SK-N-SH (cell line): ENCODE results near the gene ACP6. TPM values are rescaled to one million over a fixed set of nuclear protein-coding genes. Genes with fewer than 3 reads are reported as not detected.
A peak's percentile ranks its signal among the peaks of the same experiment; 100 is the strongest.

ENCODE experiments used
- CTCF ChIA-PET: fragments of 300-600, 350-600 bp; formaldehyde crosslinking; extraction: SDS; loops from one replicate; lab custom pipeline; 2021; lab: Yijun Ruan, JAX
- POLR2A ChIA-PET: fragments of 350-600 bp; sonication (Branson Sonifier 250); formaldehyde crosslinking; extraction: SDS; loops from one replicate; lab custom pipeline; 2020; ENCODE audit warnings: antibody characterized with exemption, inconsistent platforms; lab: Yijun Ruan, JAX
- DNase-seq: peaks from one replicate; pipeline ENCODE4 v3.0.0; 2012
- H2AFZ ChIP-seq: fragments of 200-600 bp; sonication (generic); 2 replicates; pipeline ENCODE4 v1.8.1; 2016; ENCODE audit warnings: antibody characterized with exemption, mild to moderate bottlenecking, low read depth
- H3F3A ChIP-seq: fragments of 200-600 bp; sonication (generic); replicated peaks from 2 replicates; pipeline ENCODE3; 2016; ENCODE audit warnings: antibody characterized with exemption, mild to moderate bottlenecking; ENCODE audit not compliant: insufficient read depth
- H3K27ac ChIP-seq, 2 experiments: fragments of 200-500 bp in 1 of 2; fragments of 200-600 bp in 1 of 2; sonication (Bioruptor generic) in 1 of 2; sonication (generic), shearing (Covaris generic) in 1 of 2; 2 replicates each; pipeline versions ENCODE4 v1.5.1 to v1.6.1; 2014 to 2016; ENCODE audit warnings: low read depth in 2 of 2, inconsistent platforms in 1 of 2, low read length in 1 of 2, mild to moderate bottlenecking in 1 of 2, mixed read lengths in 1 of 2
- H3K27me3 ChIP-seq: fragments of 200-600 bp; sonication (generic), shearing (Covaris generic); 2 replicates; pipeline ENCODE4 v1.6.1; 2016; ENCODE audit warnings: mixed run types; ENCODE audit not compliant: insufficient read depth
- H3K36me3 ChIP-seq, 2 experiments: fragments of 200-500 bp in 1 of 2; fragments of 200-600 bp in 1 of 2; sonication (Bioruptor generic) in 1 of 2; sonication (generic) in 1 of 2; replicated peaks in 1 of 2; 2 replicates each; pipeline versions ENCODE3 to v1.5.1; 2014 to 2016; ENCODE audit warnings: low read length in 1 of 2, mild to moderate bottlenecking in 1 of 2; ENCODE audit not compliant: insufficient read depth in 2 of 2, control insufficient read depth in 1 of 2
- H3K4me1 ChIP-seq, 2 experiments: fragments of 200-500 bp in 1 of 2; fragments of 200-600 bp in 1 of 2; sonication (Bioruptor generic) in 1 of 2; sonication (generic), shearing (Covaris generic) in 1 of 2; 2 replicates each; pipeline versions ENCODE4 v1.5.1 to v1.6.1; 2014 to 2016; ENCODE audit warnings: low read depth in 1 of 2, low read length in 1 of 2, mixed run types in 1 of 2; ENCODE audit not compliant: insufficient read depth in 2 of 2, control insufficient read depth in 1 of 2
- H3K4me2 ChIP-seq: fragments of 200-600 bp; sonication (generic), shearing (Covaris generic); 2 replicates; pipeline ENCODE4 v1.6.1; 2017; ENCODE audit warnings: mixed run types
- H3K4me3 ChIP-seq, 2 experiments: fragments of 200-500 bp in 1 of 2; fragments of 200-600 bp in 1 of 2; sonication (Bioruptor generic) in 1 of 2; sonication (generic), shearing (Covaris generic) in 1 of 2; 2 replicates each; pipeline versions ENCODE4 v1.5.1 to v1.8.1; 2014 to 2016; ENCODE audit warnings: low read depth in 2 of 2, inconsistent platforms in 1 of 2, low read length in 1 of 2, mild to moderate bottlenecking in 1 of 2, mixed read lengths in 1 of 2, moderate library complexity in 1 of 2
- H3K79me2 ChIP-seq: fragments of 200-600 bp; sonication (generic); 2 replicates; pipeline ENCODE4 v1.8.1; 2017; ENCODE audit warnings: mild to moderate bottlenecking; ENCODE audit not compliant: insufficient read depth
- H3K9ac ChIP-seq: fragments of 200-600 bp; sonication (generic); 2 replicates; pipeline ENCODE4 v1.6.1; 2017; ENCODE audit warnings: mixed run types
- H3K9me2 ChIP-seq: fragments of 200-600 bp; sonication (generic); 2 replicates; pipeline ENCODE4 v1.6.1; 2017; ENCODE audit warnings: mixed run types
- H3K9me3 ChIP-seq: fragments of 200-600 bp; sonication (generic); 2 replicates; pipeline ENCODE4 v1.6.1; 2017; ENCODE audit warnings: mixed run types, mild to moderate bottlenecking, moderate library complexity
- H4K20me1 ChIP-seq: fragments of 200-600 bp; sonication (generic); 2 replicates; pipeline ENCODE4 v1.6.1; 2017; ENCODE audit warnings: mild to moderate bottlenecking, mixed run types; ENCODE audit not compliant: insufficient read depth
- CHD2 ChIP-seq: fragments of 150-350 bp; IDR thresholded peaks from 2 replicates; pipeline ENCODE4 v1.6.1; 2018; ENCODE audit warnings: low read length; ENCODE audit not compliant: partially characterized antibody
- ELF1 ChIP-seq: IDR thresholded peaks from 2 replicates; pipeline ENCODE4 v1.4.0; 2012
- EP300 ChIP-seq, 2 experiments: IDR thresholded peaks; 2 replicates each; pipeline versions ENCODE4 v1.4.0 to v1.6.1; 2012; ENCODE audit warnings: borderline replicate concordance in 1 of 2, low read depth in 1 of 2, low read length in 1 of 2
- FOSL2 ChIP-seq: IDR thresholded peaks from 2 replicates; pipeline ENCODE4 v1.4.0; 2012; ENCODE audit warnings: low read depth, mild to moderate bottlenecking, moderate library complexity, borderline replicate concordance
- FOXM1 ChIP-seq: IDR thresholded peaks from 2 replicates; pipeline ENCODE4 v1.4.0; 2012; ENCODE audit warnings: low read depth, mild to moderate bottlenecking
- GABPA ChIP-seq: IDR thresholded peaks from 2 replicates; pipeline ENCODE4 v1.4.0; 2012; ENCODE audit warnings: low read depth, mild to moderate bottlenecking
- JUND ChIP-seq: IDR thresholded peaks from 2 replicates; pipeline ENCODE4 v1.4.0; 2012
- MEF2A ChIP-seq: IDR thresholded peaks from 2 replicates; pipeline ENCODE4 v1.4.0; 2012; ENCODE audit warnings: low read depth, borderline replicate concordance
- POLR2AphosphoS5 ChIP-seq: IDR thresholded peaks from 2 replicates; pipeline ENCODE4 v1.6.1; 2012; ENCODE audit warnings: low read depth, low read length
- RCOR1 ChIP-seq: fragments of 150-350 bp; IDR thresholded peaks from 2 replicates; pipeline ENCODE4 v1.6.1; 2017; ENCODE audit warnings: antibody characterized with exemption, low read length
- RFX5 ChIP-seq: IDR thresholded peaks from 2 replicates; pipeline ENCODE4 v1.6.1; 2012; ENCODE audit warnings: mild to moderate bottlenecking, improper control_type of control experiment, low read length
- RXRA ChIP-seq: IDR thresholded peaks from 2 replicates; pipeline ENCODE4 v1.4.0; 2012; ENCODE audit warnings: low read depth, mild to moderate bottlenecking, borderline replicate concordance
- SIN3A ChIP-seq: IDR thresholded peaks from 2 replicates; pipeline ENCODE4 v1.6.1; 2012; ENCODE audit warnings: low read depth, mild to moderate bottlenecking, low read length, moderate library complexity, borderline replicate concordance
- SMC3 ChIP-seq: IDR thresholded peaks from 2 replicates; pipeline ENCODE4 v1.6.1; 2012; ENCODE audit warnings: low read depth, low read length, improper control_type of control experiment
- TAF1 ChIP-seq: IDR thresholded peaks from 2 replicates; pipeline ENCODE4 v1.6.1; 2012; ENCODE audit warnings: low read depth, mild to moderate bottlenecking, low read length, moderate library complexity, borderline replicate concordance
- TCF12 ChIP-seq: IDR thresholded peaks from 2 replicates; pipeline ENCODE4 v1.4.0; 2012
- YY1 ChIP-seq: IDR thresholded peaks from 2 replicates; pipeline ENCODE4 v1.4.0; 2012; ENCODE audit warnings: low read depth, mild to moderate bottlenecking
- WGBS: methylation state at CpG from one replicate; pipeline ENCODE4 v1.1.6; 2017; ENCODE audit warnings: low lambda C conversion rate; 5-methylcytosine and 5-hydroxymethylcytosine counted together
- polyA plus RNA-seq, 3 experiments: library from polyadenylated mRNA; depleted of rRNA; stranded (reverse); fragments of >200 nt; gene quantifications; 2 replicates each; pipeline ENCODE4 v1.2.3, GENCODE V29; 2012
- TF ChIP-seq, protein P1 (sequence below): IDR thresholded peaks from 2 replicates; pipeline ENCODE4 v1.6.1; 2012; ENCODE audit warnings: mild to moderate bottlenecking, low read depth, low read length, moderate library complexity
- TF ChIP-seq, protein P2 (sequence below): IDR thresholded peaks from 2 replicates; pipeline ENCODE4 v1.4.0; 2012; ENCODE audit warnings: low read depth, borderline replicate concordance
- TF ChIP-seq, protein P3 (sequence below): fragments of 200-600 bp; sonication (generic); IDR thresholded peaks from 2 replicates; pipeline ENCODE4 v1.6.1; 2017; ENCODE audit warnings: antibody characterized with exemption, mild to moderate bottlenecking, moderate library complexity

The ACP6 gene
- polyA plus RNA-seq, 1 of the 3 experiments (the other 2 are of a cell fraction): 10.9 TPM

DNA sequence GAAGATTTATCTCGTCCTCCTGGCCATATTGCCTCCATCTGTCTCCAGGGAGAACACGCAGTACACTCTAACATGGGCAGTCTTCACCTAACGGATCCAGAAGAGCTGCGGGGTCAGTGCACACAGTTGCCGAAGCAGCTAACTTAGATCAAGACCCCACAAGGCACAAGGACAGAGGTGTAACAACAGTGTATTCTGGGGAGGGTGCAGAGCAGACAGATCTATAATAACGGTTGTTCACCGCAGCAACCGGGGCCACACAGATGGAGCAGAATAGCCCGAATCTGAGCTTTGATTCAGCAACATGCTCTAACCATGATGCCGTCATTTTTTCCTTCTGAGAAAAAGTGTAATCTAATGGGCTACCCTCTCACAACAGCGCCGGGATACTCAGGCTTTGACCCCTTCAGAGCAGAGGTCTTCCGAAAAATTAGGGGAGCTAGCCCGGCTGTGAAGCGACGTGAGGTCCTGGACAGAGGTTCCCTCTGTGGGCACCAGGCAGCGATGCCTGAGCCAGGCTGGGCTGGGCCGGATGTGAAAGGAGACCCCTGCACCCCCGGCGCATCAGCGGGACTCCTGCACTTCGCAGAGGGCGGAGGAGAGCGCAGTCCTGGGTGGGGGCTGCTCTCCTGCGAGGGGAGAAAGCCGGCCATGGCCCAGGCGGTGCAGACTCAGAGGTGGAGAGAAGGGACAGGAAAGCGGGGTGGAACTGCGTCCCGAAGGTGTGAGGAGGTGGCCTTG lies 71.5 kb downstream of the ACP6 start:
- Histone ChIP-seq H3K4me2 (peak overlapping the region; percentile 96), H4K20me1 (no peaks in the 10 kb centered on the region), H3K4me3 (peak overlapping the region; percentile 77), H3K9ac (peak overlapping the region; percentile 65), H3K36me3 (no peaks in the 10 kb centered on the region), H3K9me2 (no peaks in the 10 kb centered on the region), H3K4me1 (peaks cover 0 to 15% of the 10 kb centered on the region in 2 experiments; a peak in 2 of 4 replicates), H3K27me3 (no peaks in the 10 kb centered on the region), H3K79me2 (peaks cover 31% of the 10 kb centered on the region), H3F3A (no peaks in the 10 kb centered on the region), H3K27ac (peak overlapping the region; percentile 62 to 95; a peak in 3 of 4 replicates), H3K9me3 (no peaks in the 10 kb centered on the region), H2AFZ (peak overlapping the region; percentile 84)
- ChIA-PET POLR2A (interaction anchor here (0.6 to 4.1 kb wide), 4 partner anchors 9 to 67 kb away, joined by 3 to 38 read pairs (median 5); partner anchors contain the start of gene BCL9), CTCF (interaction anchor here (0.9 to 2.8 kb wide), 5 partner anchors 10 to 103 kb away, joined by 3 to 8 read pairs (median 4); partner anchors contain the start of gene BCL9)
- DNase-seq: peak; percentile 67
- WGBS: 4% methylated on average over 28 of the region's 30 CpGs
- TF ChIP-seq FOSL2 (no peak), FOXM1 (no peak), TAF1 (no peak), JUND (no peak), GABPA (no peak), SIN3A (no peak), MEF2A (no peak), ELF1 (no peak), CHD2 (no peak), TCF12 (no peak), EP300 (IDR thresholded peaks at IDR 0.05; ENCODE audit: borderline replicate concordance in 1 of 2, low read depth in 1 of 2, low read length in 1 of 2) (no peak)

DNA sequence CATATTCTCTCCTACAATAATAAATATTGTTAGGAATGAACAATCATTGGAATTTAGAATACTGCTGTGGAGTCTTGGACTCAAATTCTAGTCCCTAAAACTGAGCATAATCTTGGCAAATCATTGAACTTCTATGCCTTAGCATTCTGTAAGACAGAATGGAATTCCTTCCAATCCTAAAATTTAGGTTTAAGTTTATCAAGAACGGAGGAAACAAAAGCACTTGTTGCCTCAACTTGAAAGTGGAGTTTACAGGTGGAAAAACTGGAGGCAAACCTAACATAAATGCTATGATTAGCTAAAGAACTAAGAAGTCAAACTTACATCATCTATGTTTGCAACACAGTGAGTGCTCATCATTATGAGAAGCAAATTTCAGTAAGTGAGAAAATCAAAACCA lies 73.3 kb downstream of the ACP6 start:
- Histone ChIP-seq H3K27me3 (no peaks in the 10 kb centered on the region), H3F3A (no peaks in the 10 kb centered on the region), H4K20me1 (no peaks in the 10 kb centered on the region), H3K4me3 (no peak overlapping the region), H2AFZ (no peak overlapping the region), H3K27ac (no peak overlapping the region), H3K9me3 (no peaks in the 10 kb centered on the region), H3K4me2 (no peak overlapping the region), H3K9me2 (no peaks in the 10 kb centered on the region), H3K9ac (no peak overlapping the region), H3K4me1 (peaks cover 0 to 15% of the 10 kb centered on the region in 2 experiments; a peak in 2 of 4 replicates), H3K36me3 (no peaks in the 10 kb centered on the region), H3K79me2 (peaks cover 14% of the 10 kb centered on the region; the same call in 1 of the 2 replicates)
- WGBS: 94% methylated on average over 1 of the region's 1 CpG
- ChIA-PET POLR2A (interaction anchor here (4.1 kb wide), 1 partner anchor 56 kb away, joined by 38 read pairs; the partner anchor contains the start of gene BCL9), CTCF (interaction anchor here (2.8 kb wide), 1 partner anchor 101 kb away, joined by 8 read pairs; no protein-coding TSS in a partner anchor)
- no peak for DNase-seq
- TF ChIP-seq POLR2AphosphoS5 (no peak), RXRA (no peak), MEF2A (no peak), JUND (no peak), YY1 (no peak), FOXM1 (no peak), GABPA (no peak), RFX5 (no peak), SMC3 (no peak), RCOR1 (no peak), SIN3A (no peak)
- TF ChIP-seq, protein P1, sequence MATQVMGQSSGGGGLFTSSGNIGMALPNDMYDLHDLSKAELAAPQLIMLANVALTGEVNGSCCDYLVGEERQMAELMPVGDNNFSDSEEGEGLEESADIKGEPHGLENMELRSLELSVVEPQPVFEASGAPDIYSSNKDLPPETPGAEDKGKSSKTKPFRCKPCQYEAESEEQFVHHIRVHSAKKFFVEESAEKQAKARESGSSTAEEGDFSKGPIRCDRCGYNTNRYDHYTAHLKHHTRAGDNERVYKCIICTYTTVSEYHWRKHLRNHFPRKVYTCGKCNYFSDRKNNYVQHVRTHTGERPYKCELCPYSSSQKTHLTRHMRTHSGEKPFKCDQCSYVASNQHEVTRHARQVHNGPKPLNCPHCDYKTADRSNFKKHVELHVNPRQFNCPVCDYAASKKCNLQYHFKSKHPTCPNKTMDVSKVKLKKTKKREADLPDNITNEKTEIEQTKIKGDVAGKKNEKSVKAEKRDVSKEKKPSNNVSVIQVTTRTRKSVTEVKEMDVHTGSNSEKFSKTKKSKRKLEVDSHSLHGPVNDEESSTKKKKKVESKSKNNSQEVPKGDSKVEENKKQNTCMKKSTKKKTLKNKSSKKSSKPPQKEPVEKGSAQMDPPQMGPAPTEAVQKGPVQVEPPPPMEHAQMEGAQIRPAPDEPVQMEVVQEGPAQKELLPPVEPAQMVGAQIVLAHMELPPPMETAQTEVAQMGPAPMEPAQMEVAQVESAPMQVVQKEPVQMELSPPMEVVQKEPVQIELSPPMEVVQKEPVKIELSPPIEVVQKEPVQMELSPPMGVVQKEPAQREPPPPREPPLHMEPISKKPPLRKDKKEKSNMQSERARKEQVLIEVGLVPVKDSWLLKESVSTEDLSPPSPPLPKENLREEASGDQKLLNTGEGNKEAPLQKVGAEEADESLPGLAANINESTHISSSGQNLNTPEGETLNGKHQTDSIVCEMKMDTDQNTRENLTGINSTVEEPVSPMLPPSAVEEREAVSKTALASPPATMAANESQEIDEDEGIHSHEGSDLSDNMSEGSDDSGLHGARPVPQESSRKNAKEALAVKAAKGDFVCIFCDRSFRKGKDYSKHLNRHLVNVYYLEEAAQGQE: no peak
- TF ChIP-seq, protein P2, sequence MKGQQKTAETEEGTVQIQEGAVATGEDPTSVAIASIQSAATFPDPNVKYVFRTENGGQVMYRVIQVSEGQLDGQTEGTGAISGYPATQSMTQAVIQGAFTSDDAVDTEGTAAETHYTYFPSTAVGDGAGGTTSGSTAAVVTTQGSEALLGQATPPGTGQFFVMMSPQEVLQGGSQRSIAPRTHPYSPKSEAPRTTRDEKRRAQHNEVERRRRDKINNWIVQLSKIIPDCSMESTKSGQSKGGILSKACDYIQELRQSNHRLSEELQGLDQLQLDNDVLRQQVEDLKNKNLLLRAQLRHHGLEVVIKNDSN: no peak
- TF ChIP-seq, protein P3, sequence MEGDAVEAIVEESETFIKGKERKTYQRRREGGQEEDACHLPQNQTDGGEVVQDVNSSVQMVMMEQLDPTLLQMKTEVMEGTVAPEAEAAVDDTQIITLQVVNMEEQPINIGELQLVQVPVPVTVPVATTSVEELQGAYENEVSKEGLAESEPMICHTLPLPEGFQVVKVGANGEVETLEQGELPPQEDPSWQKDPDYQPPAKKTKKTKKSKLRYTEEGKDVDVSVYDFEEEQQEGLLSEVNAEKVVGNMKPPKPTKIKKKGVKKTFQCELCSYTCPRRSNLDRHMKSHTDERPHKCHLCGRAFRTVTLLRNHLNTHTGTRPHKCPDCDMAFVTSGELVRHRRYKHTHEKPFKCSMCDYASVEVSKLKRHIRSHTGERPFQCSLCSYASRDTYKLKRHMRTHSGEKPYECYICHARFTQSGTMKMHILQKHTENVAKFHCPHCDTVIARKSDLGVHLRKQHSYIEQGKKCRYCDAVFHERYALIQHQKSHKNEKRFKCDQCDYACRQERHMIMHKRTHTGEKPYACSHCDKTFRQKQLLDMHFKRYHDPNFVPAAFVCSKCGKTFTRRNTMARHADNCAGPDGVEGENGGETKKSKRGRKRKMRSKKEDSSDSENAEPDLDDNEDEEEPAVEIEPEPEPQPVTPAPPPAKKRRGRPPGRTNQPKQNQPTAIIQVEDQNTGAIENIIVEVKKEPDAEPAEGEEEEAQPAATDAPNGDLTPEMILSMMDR: no peak
